Parathyroid adenoma (tissue), 2 donors: ENCODE data around the gene TOP1.
"Not testable (repeated sequence)": the region's sequence is repeated elsewhere in the genome, so short reads cannot be mapped to it uniquely, and the experiment has no call there.

Experiments
- H2AFZ ChIP-seq: fragments of 300-600 bp; sonication (generic); one replicate; pipeline ENCODE4 v1.7.0; 2017; ENCODE audit warnings: antibody characterized with exemption, mild to moderate bottlenecking
- H3K27ac ChIP-seq: fragments of 300-600 bp; sonication (generic); one replicate; pipeline ENCODE4 v1.7.0; 2017
- H3K27me3 ChIP-seq: fragments of 300-600 bp; sonication (generic); one replicate; pipeline ENCODE4 v1.7.0; 2017; ENCODE audit warnings: low read length; ENCODE audit not compliant: control insufficient read depth, insufficient read depth
- H3K36me3 ChIP-seq: fragments of 300-600 bp; sonication (generic); one replicate; pipeline ENCODE4 v1.7.0; 2017; ENCODE audit warnings: low read length; ENCODE audit not compliant: control insufficient read depth, insufficient read depth
- H3K4me1 ChIP-seq: fragments of 300-600 bp; sonication (generic); one replicate; pipeline ENCODE4 v1.7.0; 2017; ENCODE audit warnings: control low read depth
- H3K4me2 ChIP-seq: fragments of 300-600 bp; sonication (generic); one replicate; pipeline ENCODE4 v1.7.0; 2017; ENCODE audit warnings: low read length
- H3K4me3 ChIP-seq: fragments of 300-600 bp; sonication (generic); one replicate; pipeline ENCODE4 v1.7.0; 2017; ENCODE audit warnings: low read depth, low read length
- H3K79me2 ChIP-seq: fragments of 300-600 bp; sonication (generic); one replicate; pipeline ENCODE4 v1.7.0; 2017; ENCODE audit warnings: control low read depth
- H3K9ac ChIP-seq: fragments of 300-600 bp; sonication (generic); one replicate; pipeline ENCODE4 v1.7.0; 2017; ENCODE audit warnings: mild to moderate bottlenecking
- H3K9me3 ChIP-seq: fragments of 300-600 bp; sonication (generic); one replicate; pipeline ENCODE4 v1.7.0; 2017; ENCODE audit warnings: low read length; ENCODE audit not compliant: control insufficient read depth
- CTCF ChIP-seq: fragments of 300-600 bp; sonication (generic); IDR thresholded peaks from one replicate; pipeline ENCODE4 v1.7.0; 2017; ENCODE audit warnings: antibody characterized with exemption, mild to moderate bottlenecking
- donor health status: primary hyperparathyroidism.

TOP1 gene

DNA sequence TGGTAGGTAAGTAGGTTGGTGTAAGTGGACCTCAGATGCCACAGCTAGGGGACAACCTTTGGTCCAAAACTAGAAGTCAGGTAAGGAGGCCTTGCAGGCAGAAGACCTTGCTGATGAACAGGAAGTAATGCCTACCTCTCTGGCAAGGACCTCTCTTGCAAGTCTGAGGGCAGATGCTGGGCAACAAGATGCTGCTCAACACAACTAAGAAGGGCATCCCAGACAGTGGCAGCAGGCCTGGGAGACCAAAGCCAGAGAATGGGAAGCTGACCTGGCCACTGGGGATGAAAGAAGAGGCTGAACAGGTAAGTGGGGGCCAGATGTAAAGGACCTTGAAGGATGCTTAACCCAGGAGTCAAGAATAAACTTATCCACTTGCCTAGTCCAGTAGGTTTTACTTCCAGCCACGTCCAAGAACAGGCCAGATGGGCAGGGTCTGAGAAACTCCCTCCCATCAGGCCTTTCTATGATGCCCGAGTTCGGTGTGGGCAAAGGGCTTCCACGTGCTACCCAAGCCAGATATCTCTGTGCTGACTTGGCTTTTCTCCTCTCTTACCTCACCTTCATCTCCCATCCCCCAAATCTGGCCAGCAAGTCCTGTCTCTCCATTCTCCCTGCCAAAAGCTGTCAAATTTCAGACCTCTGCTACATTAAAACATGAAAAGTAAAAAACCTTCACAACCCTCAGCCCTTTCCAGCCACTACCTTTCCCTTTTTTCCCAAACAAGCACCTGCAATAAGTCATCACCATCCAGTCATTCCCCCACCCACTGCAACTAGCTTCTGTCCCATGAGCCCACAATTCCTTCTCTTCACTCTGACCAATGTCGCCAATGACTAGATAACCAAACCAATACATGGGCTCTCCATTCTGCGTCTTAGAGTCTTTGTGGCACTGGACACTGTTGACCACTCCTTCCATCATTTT, 97.2 kb downstream of the TOP1 start:
- H3K27ac ChIP-seq, result no peak overlapping the region
- H3K79me2 ChIP-seq, result no peaks in the 10 kb centered on the region
- no peak for TF ChIP-seq CTCF

DNA sequence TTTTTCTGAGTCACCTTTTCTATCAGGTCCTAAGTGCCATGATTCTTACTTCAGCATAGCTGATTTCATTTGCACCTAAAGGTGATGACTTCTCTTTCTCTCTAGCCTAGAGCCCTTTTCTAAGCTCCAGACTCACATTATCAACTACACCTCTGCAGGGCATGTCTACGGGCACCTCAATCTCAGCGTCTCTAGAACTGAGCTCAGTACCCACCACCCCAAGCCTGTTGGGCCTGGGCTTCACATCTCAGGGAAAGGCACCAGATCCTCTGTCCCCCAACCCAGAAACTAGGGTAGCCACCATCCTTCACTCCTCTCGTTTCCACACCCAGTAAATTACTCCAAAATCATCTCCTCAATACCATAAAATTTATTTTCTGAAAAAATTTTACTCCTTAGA, 98.1 kb downstream of the TOP1 start:
- H3K9ac ChIP-seq, result no peak overlapping the region
- no peaks in the 10 kb centered on the region for H3K36me3 ChIP-seq
- no peaks in the 10 kb centered on the region for H3K79me2 ChIP-seq
- H3K4me2 ChIP-seq, result no peak overlapping the region
- H3K4me3 ChIP-seq, result no peak overlapping the region
- TF ChIP-seq CTCF, result no peak
- no peaks in the 10 kb centered on the region for H3K9me3 ChIP-seq
- no peaks in the 10 kb centered on the region for H3K27me3 ChIP-seq
- H2AFZ ChIP-seq, result no peak overlapping the region
- H3K4me1 ChIP-seq, result no peaks in the 10 kb centered on the region
- H3K27ac ChIP-seq, result no peak overlapping the region

More for the DNA sequence above, 97.2 kb downstream of the TOP1 start:
- H3K27me3 ChIP-seq, result no peaks in the 10 kb centered on the region
- no peak overlapping the region for H2AFZ ChIP-seq
- H3K9me3 ChIP-seq, result no peaks in the 10 kb centered on the region
- H3K9ac ChIP-seq, result no peak overlapping the region
- H3K36me3 ChIP-seq, result no peaks in the 10 kb centered on the region
- H3K4me2 ChIP-seq, result no peak overlapping the region
- no peak overlapping the region for H3K4me3 ChIP-seq
- H3K4me1 ChIP-seq, result peaks cover 3% of the 10 kb centered on the region

GRCh38 chr20:41128317-41128716, 99.7 kb downstream of the TOP1 start:
- not testable (repeated sequence) for H2AFZ ChIP-seq, H3K27me3 ChIP-seq, H3K36me3 ChIP-seq, H3K9ac ChIP-seq, H3K79me2 ChIP-seq, H3K9me3 ChIP-seq, H3K4me2 ChIP-seq, H3K4me1 ChIP-seq, H3K27ac ChIP-seq, H3K4me3 ChIP-seq

- TF ChIP-seq CTCF, result no peak
- Histone ChIP-seq H3K36me3 (no peaks in the 10 kb centered on the region), H2AFZ (no peak overlapping the region), H3K27ac (no peak overlapping the region), H3K4me2 (no peak overlapping the region), H3K9me3 (no peaks in the 10 kb centered on the region), H3K79me2 (no peaks in the 10 kb centered on the region), H3K9ac (no peak overlapping the region), H3K4me3 (no peak overlapping the region), H3K27me3 (no peaks in the 10 kb centered on the region), H3K4me1 (no peaks in the 10 kb centered on the region)
Measured at GRCh38 chr20:41131594-41132387, 103.2 kb downstream of the TOP1 start.

GRCh38 chr20:41132388-41132775, 103.8 kb downstream of the TOP1 start:
- H3K79me2 ChIP-seq, H3K9ac ChIP-seq: not testable (repeated sequence)

More at GRCh38 chr20:41132388-41132775, 103.8 kb downstream of the TOP1 start:
- H3K27me3 ChIP-seq, H3K4me1 ChIP-seq, H3K9me3 ChIP-seq, H3K36me3 ChIP-seq, H3K27ac ChIP-seq, H3K4me3 ChIP-seq, H3K4me2 ChIP-seq, H2AFZ ChIP-seq: not testable (repeated sequence)
